Measurements from ENCODE around the gene CFAP61. TPM values are rescaled to one million over a fixed set of nuclear protein-coding genes. Genes with fewer than 3 reads are reported as not detected.

Gene CFAP61
- total and polyA plus RNA-seq, 9 of the 15 experiments (the other 6 are each of a cell fraction or from before 2014, with no cell fraction given) = 0.11 TPM; not detected in 8

DNA sequence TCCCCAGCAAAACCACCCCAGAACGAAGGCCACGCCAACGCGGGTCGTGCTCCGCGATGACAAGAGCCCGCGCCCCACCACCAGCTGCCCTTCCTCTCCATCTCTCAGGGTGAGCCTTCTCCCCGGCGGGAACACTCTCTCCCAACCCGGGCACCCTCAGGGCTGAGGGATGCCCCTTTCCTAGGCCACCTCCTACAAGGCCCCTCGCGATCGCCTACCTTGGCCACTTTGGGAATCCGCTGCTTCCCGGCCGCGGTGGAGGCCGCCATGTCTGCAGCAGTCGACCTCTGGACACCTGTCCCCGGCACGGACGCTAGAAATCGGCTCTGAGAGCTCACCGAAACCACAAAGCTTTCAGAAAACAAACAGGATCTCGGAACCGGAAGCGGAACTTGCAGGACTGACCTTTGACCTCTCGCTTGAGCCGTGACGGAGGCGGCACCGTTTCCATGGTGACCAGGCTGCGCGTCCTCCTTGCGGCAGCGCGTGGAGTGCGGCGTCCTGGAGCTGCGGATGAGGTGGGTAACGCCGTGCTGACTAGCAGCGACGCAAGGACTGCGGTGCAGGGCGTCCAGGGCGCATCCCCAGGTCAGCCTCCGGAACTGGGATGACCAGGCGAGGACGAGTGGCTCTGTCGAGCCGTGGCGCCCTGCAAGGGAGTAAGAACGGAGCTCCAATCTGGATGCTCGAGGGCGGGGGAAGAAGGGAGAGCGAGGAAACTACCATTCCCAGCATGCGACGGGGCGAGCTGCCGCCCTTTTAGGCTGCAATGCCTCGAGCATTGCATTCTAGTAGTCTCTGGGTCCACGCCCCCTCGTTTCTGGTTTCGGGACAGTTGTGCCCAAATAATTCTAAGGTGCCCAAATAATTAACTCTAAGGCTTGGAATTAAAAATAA is at the start of gene CFAP61, which contains the start of gene CRNKL1 (continued):
- no peak for TF ChIP-seq MAFF (IDR thresholded peaks at IDR 0.05; ENCODE audit: low read length)
- TF ChIP-seq NFRKB (IDR thresholded peaks at IDR 0.05; ENCODE audit: low read depth) = no peak
- no peak for TF ChIP-seq ZNF583 (CRISPR knock-in tag; IDR thresholded peaks at IDR 0.05)
- TF ChIP-seq, protein P1, sequence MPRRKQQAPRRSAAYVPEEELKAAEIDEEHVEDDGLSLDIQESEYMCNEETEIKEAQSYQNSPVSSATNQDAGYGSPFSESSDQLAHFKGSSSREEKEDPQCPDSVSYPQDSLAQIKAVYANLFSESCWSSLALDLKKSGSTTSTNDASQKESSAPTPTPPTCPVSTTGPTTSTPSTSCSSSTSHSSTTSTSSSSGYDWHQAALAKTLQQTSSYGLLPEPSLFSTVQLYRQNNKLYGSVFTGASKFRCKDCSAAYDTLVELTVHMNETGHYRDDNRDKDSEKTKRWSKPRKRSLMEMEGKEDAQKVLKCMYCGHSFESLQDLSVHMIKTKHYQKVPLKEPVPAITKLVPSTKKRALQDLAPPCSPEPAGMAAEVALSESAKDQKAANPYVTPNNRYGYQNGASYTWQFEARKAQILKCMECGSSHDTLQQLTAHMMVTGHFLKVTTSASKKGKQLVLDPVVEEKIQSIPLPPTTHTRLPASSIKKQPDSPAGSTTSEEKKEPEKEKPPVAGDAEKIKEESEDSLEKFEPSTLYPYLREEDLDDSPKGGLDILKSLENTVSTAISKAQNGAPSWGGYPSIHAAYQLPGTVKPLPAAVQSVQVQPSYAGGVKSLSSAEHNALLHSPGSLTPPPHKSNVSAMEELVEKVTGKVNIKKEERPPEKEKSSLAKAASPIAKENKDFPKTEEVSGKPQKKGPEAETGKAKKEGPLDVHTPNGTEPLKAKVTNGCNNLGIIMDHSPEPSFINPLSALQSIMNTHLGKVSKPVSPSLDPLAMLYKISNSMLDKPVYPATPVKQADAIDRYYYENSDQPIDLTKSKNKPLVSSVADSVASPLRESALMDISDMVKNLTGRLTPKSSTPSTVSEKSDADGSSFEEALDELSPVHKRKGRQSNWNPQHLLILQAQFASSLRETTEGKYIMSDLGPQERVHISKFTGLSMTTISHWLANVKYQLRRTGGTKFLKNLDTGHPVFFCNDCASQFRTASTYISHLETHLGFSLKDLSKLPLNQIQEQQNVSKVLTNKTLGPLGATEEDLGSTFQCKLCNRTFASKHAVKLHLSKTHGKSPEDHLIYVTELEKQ (CRISPR knock-in tag; IDR thresholded peaks at IDR 0.05) = no peak
- TF ChIP-seq, protein P2, sequence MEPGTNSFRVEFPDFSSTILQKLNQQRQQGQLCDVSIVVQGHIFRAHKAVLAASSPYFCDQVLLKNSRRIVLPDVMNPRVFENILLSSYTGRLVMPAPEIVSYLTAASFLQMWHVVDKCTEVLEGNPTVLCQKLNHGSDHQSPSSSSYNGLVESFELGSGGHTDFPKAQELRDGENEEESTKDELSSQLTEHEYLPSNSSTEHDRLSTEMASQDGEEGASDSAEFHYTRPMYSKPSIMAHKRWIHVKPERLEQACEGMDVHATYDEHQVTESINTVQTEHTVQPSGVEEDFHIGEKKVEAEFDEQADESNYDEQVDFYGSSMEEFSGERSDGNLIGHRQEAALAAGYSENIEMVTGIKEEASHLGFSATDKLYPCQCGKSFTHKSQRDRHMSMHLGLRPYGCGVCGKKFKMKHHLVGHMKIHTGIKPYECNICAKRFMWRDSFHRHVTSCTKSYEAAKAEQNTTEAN (CRISPR knock-in tag; IDR thresholded peaks at IDR 0.05) = no peak
- TF ChIP-seq EGR1 (conservative IDR thresholded peaks at IDR 0.05) = peak; percentile 56
- TF ChIP-seq ZNF253 (CRISPR knock-in tag; conservative IDR thresholded peaks at IDR 0.05) = no peak
- no peak for TF ChIP-seq ZNF79 (CRISPR knock-in tag; IDR thresholded peaks at IDR 0.05; ENCODE audit: low read depth)
- no peak for TF ChIP-seq GATA2 (CRISPR knock-in tag; IDR thresholded peaks at IDR 0.05)
- no peak for TF ChIP-seq ZNF444 (CRISPR knock-in tag; IDR thresholded peaks at IDR 0.05)
- TF ChIP-seq RBM17 (IDR thresholded peaks at IDR 0.05; ENCODE audit: borderline replicate concordance, low read depth, low read length) = no peak
- TF ChIP-seq ZNF347 (CRISPR knock-in tag; IDR thresholded peaks at IDR 0.05; ENCODE audit: low read depth) = no peak
- TF ChIP-seq, protein P3, sequence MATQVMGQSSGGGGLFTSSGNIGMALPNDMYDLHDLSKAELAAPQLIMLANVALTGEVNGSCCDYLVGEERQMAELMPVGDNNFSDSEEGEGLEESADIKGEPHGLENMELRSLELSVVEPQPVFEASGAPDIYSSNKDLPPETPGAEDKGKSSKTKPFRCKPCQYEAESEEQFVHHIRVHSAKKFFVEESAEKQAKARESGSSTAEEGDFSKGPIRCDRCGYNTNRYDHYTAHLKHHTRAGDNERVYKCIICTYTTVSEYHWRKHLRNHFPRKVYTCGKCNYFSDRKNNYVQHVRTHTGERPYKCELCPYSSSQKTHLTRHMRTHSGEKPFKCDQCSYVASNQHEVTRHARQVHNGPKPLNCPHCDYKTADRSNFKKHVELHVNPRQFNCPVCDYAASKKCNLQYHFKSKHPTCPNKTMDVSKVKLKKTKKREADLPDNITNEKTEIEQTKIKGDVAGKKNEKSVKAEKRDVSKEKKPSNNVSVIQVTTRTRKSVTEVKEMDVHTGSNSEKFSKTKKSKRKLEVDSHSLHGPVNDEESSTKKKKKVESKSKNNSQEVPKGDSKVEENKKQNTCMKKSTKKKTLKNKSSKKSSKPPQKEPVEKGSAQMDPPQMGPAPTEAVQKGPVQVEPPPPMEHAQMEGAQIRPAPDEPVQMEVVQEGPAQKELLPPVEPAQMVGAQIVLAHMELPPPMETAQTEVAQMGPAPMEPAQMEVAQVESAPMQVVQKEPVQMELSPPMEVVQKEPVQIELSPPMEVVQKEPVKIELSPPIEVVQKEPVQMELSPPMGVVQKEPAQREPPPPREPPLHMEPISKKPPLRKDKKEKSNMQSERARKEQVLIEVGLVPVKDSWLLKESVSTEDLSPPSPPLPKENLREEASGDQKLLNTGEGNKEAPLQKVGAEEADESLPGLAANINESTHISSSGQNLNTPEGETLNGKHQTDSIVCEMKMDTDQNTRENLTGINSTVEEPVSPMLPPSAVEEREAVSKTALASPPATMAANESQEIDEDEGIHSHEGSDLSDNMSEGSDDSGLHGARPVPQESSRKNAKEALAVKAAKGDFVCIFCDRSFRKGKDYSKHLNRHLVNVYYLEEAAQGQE (IDR thresholded peaks at IDR 0.05; ENCODE audit: borderline replicate concordance) = no peak
- TF ChIP-seq, protein P3 (CRISPR knock-in tag; IDR thresholded peaks at IDR 0.05; ENCODE audit: low read depth) = no peak
- no peak for TF ChIP-seq CCAR2 (IDR thresholded peaks at IDR 0.05; ENCODE audit: low read depth, low read length)
- TF ChIP-seq U2AF2 (optimal IDR thresholded peaks at IDR 0.05; ENCODE audit: low read depth, low read length) = no peak
